Mesothelial cell of epicardium (in vitro differentiated cells): ENCODE measurements around the gene SESTD1. TPM values are rescaled to one million over a fixed set of nuclear protein-coding genes. Genes with fewer than 3 reads are reported as not detected.

Experiments
- DNase-seq, 2 experiments: peaks; one replicate each; pipeline ENCODE4 v3.0.0; 2021; ENCODE audit warnings: low spot score in 2 of 2; ENCODE audit not compliant: unreplicated experiment in 2 of 2
- H3K27ac Mint-ChIP-seq: 2 replicates; pipeline ENCODE4 v1.8.0; 2021; ENCODE audit warnings: mixed read lengths
- H3K27me3 Mint-ChIP-seq: 2 replicates; pipeline ENCODE4 v1.8.0; 2021; ENCODE audit warnings: low read depth, mixed read lengths
- H3K36me3 Mint-ChIP-seq: 2 replicates; pipeline ENCODE4 v1.8.0; 2021; ENCODE audit warnings: mixed read lengths
- H3K4me1 Mint-ChIP-seq: 2 replicates; pipeline ENCODE4 v1.8.0; 2021; ENCODE audit warnings: mixed read lengths
- H3K4me3 Mint-ChIP-seq: 2 replicates; pipeline ENCODE4 v1.8.0; 2021; ENCODE audit warnings: mild to moderate bottlenecking, moderate library complexity, mixed read lengths
- H3K9me3 Mint-ChIP-seq: 2 replicates; pipeline ENCODE4 v1.8.0; 2021; ENCODE audit warnings: mixed read lengths
- total RNA-seq: library from RNA; stranded (reverse); gene quantifications from 3 replicates; pipeline ENCODE4 v1.2.1, GENCODE V29; 2021
- TF ChIP-seq, protein P1 (sequence below): fragments of 200-600 bp; sonication (generic); IDR thresholded peaks from one replicate; pipeline ENCODE4 v1.5.0; 2021; ENCODE audit warnings: antibody characterized with exemption; ENCODE audit not compliant: unreplicated experiment

The SESTD1 gene, protein sequence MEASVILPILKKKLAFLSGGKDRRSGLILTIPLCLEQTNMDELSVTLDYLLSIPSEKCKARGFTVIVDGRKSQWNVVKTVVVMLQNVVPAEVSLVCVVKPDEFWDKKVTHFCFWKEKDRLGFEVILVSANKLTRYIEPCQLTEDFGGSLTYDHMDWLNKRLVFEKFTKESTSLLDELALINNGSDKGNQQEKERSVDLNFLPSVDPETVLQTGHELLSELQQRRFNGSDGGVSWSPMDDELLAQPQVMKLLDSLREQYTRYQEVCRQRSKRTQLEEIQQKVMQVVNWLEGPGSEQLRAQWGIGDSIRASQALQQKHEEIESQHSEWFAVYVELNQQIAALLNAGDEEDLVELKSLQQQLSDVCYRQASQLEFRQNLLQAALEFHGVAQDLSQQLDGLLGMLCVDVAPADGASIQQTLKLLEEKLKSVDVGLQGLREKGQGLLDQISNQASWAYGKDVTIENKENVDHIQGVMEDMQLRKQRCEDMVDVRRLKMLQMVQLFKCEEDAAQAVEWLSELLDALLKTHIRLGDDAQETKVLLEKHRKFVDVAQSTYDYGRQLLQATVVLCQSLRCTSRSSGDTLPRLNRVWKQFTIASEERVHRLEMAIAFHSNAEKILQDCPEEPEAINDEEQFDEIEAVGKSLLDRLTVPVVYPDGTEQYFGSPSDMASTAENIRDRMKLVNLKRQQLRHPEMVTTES
- total RNA-seq = 55.8 to 59.7 TPM (median 56.9 TPM) in 3 replicates

DNA sequence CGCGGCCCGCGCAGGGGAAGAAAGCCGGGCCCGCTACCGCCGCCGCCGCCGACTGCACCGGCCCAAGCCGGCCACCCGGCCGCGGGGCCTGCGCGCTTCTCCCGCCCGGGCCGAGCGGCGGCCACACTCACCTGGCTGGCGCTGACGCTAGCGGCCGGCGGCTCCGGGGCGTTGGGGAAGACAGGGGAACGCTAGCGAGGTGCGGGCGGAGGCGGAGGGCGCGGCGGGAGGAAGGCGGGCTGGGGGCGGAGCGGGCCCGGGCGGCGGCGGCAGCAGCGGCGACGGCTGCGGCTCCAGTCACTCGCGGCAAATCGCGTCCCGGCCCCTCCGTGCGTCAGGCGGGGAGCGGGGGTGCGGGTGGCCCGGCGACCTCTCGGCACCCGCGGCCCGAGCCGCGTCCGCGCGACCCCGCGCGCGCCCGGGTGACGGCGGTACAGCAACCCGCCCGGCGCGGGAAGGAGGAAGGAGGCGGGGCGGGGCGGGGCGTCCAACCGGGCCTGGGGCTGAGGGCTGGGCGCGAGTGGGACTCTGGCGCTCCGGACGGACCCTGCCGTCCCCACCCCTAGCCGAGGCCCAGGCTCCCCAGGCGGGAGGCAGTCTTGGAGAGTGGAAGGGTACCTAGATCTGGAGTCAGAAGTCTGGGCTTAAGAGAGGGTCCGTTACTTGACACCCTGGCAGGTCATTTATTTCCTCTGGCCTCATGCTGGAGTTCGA, at the start of gene SESTD1:
Gene SESTD1, minus strand, starts transcription at position 465 of the 714 bp plus-strand sequence. CDS start 72,991 bp downstream, outside the sequence.
- Mint-ChIP-seq H3K27ac (peak within 1 kb of the TSS; percentile 94), H3K4me1 (peaks cover 16% of the 10 kb centered on the region), H3K27me3 (peaks cover 5% of the 10 kb centered on the region), H3K4me3 (peak within 1 kb of the TSS; percentile 88), H3K9me3 (no peaks in the 10 kb centered on the region), H3K36me3 (no peaks in the 10 kb centered on the region)
- TF ChIP-seq, protein P1, sequence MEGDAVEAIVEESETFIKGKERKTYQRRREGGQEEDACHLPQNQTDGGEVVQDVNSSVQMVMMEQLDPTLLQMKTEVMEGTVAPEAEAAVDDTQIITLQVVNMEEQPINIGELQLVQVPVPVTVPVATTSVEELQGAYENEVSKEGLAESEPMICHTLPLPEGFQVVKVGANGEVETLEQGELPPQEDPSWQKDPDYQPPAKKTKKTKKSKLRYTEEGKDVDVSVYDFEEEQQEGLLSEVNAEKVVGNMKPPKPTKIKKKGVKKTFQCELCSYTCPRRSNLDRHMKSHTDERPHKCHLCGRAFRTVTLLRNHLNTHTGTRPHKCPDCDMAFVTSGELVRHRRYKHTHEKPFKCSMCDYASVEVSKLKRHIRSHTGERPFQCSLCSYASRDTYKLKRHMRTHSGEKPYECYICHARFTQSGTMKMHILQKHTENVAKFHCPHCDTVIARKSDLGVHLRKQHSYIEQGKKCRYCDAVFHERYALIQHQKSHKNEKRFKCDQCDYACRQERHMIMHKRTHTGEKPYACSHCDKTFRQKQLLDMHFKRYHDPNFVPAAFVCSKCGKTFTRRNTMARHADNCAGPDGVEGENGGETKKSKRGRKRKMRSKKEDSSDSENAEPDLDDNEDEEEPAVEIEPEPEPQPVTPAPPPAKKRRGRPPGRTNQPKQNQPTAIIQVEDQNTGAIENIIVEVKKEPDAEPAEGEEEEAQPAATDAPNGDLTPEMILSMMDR = no peak
- peak; percentile 51 to 78 for DNase-seq

DNA sequence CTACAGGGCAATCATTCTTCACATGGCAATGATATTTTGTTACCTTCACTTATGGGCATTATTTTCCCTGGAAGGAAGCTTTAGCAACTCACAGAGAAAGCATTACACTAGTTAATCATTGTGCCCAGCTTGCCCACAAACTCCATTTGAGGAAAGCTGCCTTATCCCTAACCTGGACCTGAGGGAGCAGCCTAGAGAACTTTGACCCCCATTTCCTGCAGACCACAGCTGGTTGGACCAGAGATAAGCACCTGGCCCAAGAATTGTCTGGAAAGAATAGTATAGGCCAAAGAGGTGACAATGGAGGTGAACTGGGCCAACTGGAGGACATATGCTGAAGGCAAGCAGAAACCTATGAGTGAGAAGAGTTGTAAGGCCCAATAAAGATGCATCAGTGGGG, 48.4 kb upstream of the SESTD1 start:
- Mint-ChIP-seq H3K36me3 (no peaks in the 10 kb centered on the region), H3K27me3 (peaks cover under 1% of the 10 kb centered on the region), H3K9me3 (peaks cover 22% of the 10 kb centered on the region), H3K4me1 (no peaks in the 10 kb centered on the region), H3K27ac (no peak overlapping the region), H3K4me3 (no peak overlapping the region)
- TF ChIP-seq, protein P1 = no peak
- DNase-seq = no peak

DNA sequence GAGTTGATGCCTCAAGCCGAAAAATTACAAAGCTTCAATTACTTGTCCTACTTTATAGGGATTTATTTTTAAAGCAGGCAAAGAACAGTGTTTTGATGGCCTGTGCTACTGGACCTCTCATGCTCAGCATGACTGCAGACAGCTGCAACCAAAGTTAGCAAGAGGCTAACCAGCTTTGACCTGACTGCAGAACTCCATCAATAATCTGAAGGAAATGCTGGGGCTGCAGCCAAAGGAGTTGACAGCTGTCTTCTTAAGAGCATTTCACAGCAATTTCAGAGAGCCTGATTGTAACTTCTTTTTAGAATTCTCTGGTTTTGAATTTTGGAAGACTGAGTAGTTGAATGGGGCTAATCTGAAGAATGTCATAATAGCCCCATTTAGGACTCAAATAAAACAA, 46.5 kb upstream of the SESTD1 start:
- DNase-seq = no peak
- TF ChIP-seq, protein P1 = no peak
- Mint-ChIP-seq H3K27me3 (no peaks in the 10 kb centered on the region), H3K36me3 (no peaks in the 10 kb centered on the region), H3K27ac (no peak overlapping the region), H3K4me1 (no peaks in the 10 kb centered on the region), H3K4me3 (no peak overlapping the region), H3K9me3 (peaks cover 15% of the 10 kb centered on the region)

DNA sequence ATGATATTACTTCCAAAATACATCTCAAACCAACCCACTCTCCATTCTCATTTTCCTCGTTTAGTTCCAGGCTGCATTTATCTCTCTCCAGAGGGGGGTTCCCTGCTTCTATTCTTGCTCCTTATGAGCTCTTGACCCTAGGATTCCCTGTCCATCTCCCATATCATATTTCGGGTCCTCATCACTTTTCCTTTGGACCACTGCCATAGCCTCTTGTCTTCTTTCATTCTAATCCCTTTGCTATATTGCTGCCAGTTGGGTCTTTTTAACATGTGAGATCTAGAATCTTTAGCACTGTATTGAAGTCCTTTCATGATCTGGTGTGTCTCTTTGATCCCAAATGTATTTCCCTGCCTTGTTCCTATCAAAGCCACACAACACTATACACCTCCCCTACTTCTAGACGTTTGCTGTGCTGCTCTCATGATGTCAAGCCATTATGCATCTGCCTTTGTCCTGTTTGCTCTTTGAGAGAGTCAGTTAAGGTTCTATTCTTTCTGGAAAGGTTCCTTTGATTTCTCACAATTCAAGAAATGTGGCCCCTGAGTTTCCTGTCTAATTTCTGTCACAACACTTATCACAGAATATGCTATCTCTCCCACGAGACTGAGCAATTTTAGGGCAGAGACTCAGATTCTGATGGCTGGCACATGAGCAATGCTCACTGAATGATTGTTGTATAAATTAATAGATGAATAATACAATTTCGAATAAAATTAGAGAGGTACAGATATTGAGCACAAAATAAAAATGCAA, 43.2 kb upstream of the SESTD1 start:
- peaks cover 4% of the 10 kb centered on the region for H3K9me3 Mint-ChIP-seq
- H3K27me3 Mint-ChIP-seq = no peaks in the 10 kb centered on the region
- no peaks in the 10 kb centered on the region for H3K4me1 Mint-ChIP-seq
- no peak overlapping the region for H3K4me3 Mint-ChIP-seq
- no peak for DNase-seq
- no peak overlapping the region for H3K27ac Mint-ChIP-seq
- TF ChIP-seq, protein P1 = no peak
- H3K36me3 Mint-ChIP-seq = no peaks in the 10 kb centered on the region

DNA sequence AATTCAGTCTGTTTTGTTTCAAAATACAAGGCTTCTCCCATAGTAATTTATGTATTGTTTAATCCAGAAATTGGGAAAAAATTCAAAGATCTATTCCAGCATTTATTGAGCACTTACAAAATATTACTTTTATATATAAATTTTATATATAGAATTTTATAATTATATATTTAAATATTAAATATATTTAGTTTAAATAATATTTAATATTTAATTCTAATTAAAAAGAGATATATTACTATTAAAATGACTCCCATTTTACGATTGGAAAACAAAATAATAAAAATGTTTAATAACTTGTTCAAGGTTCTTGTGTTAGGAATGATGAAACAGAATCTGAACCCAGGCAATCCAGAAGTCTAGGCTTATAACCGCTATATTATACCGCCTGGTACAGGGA, 40.5 kb upstream of the SESTD1 start:
- TF ChIP-seq, protein P1 = no peak
- no peak for DNase-seq
- Mint-ChIP-seq H3K27ac (no peak overlapping the region), H3K36me3 (no peaks in the 10 kb centered on the region), H3K4me1 (no peaks in the 10 kb centered on the region), H3K4me3 (no peak overlapping the region), H3K27me3 (no peaks in the 10 kb centered on the region), H3K9me3 (peaks cover 9% of the 10 kb centered on the region)
